Esophagus muscularis mucosa (tissue), 4 donors: ENCODE results near the gene PMAIP1. TPM values are rescaled to one million over a fixed set of nuclear protein-coding genes. Genes with fewer than 3 reads are reported as not detected.

Experiments used
- DNase-seq: peaks from one replicate; pipeline ENCODE4 v3.0.0-alpha.2; 2017; ENCODE audit errors: extremely low spot score
- H3K27ac ChIP-seq, 4 donors: fragments of 200-600 bp; sonication (generic); replicated peaks in 1 of 4; 1 replicate in 3 of 4; 2 replicates in 1 of 4; pipeline ENCODE4 v1.5.1; 2016 to 2019; ENCODE audit warnings: mild to moderate bottlenecking in 1 of 4
- H3K27me3 ChIP-seq, 4 donors: fragments of 200-600 bp; sonication (generic); one replicate each; pipeline versions ENCODE4 v1.5.1 to v1.6.0; 2016 to 2019
- H3K36me3 ChIP-seq, 4 donors: fragments of 200-600 bp; sonication (generic); one replicate each; pipeline ENCODE4 v1.5.1; 2016 to 2019
- H3K4me1 ChIP-seq, 4 donors: fragments of 200-600 bp; sonication (generic); one replicate each; pipeline ENCODE4 v1.5.1; 2016 to 2019
- H3K4me3 ChIP-seq, 4 donors: fragments of 200-600 bp; sonication (generic); 1 replicate in 2 of 4; 2 replicates in 2 of 4; pipeline ENCODE4 v1.5.1; 2016 to 2019; ENCODE audit warnings: mild to moderate bottlenecking in 4 of 4, moderate library complexity in 1 of 4
- H3K9me3 ChIP-seq, 4 donors: fragments of 200-600 bp; sonication (generic); 1 replicate in 3 of 4; 2 replicates in 1 of 4; pipeline ENCODE4 v1.5.1; 2016 to 2019
- CTCF ChIP-seq, 3 experiments: fragments of 200-600 bp in 2 of 3; fragments of 450-650 bp in 1 of 3; sonication (generic) in 2 of 3; IDR thresholded peaks; one replicate each; pipeline ENCODE4 v1.5.1; 2017 to 2019; ENCODE audit warnings: antibody characterized with exemption in 3 of 3, mild to moderate bottlenecking in 2 of 3, moderate library complexity in 1 of 3
- EP300 ChIP-seq: sonication (generic); formaldehyde crosslinking; IDR thresholded peaks from one replicate; pipeline ENCODE4 v1.6.1; 2017; ENCODE audit warnings: antibody characterized with exemption
- POLR2A ChIP-seq: fragments of 450-650 bp; IDR thresholded peaks from one replicate; pipeline ENCODE4 v1.6.1; 2017; ENCODE audit warnings: antibody characterized with exemption, moderate library complexity, mild to moderate bottlenecking, low read depth
- POLR2AphosphoS5 ChIP-seq, 2 donors: sonication (generic); formaldehyde crosslinking; IDR thresholded peaks; one replicate each; pipeline ENCODE4 v1.6.1; 2017; ENCODE audit warnings: antibody characterized with exemption in 2 of 2
- WGBS: methylation state at CpG from one replicate; pipeline ENCODE4 v1.1.5; 2018; 5-methylcytosine and 5-hydroxymethylcytosine counted together
- intact Hi-C: fragments of 100-400 bp; cut with DNase I; formaldehyde crosslinking; loops from one replicate; pipeline ENCODE4 v1.15.1; 2023
- total RNA-seq, 4 donors: library from RNA; depleted of rRNA; stranded (reverse); fragments of >200 nt; gene quantifications; one replicate each; pipeline versions ENCODE4 v1.1.0 to v1.2.1, GENCODE V29; 2016

The PMAIP1 gene
- total RNA-seq, 4 donors from 2014 or later, result 0.42 to 1.3 (median 0.79) TPM

DNA sequence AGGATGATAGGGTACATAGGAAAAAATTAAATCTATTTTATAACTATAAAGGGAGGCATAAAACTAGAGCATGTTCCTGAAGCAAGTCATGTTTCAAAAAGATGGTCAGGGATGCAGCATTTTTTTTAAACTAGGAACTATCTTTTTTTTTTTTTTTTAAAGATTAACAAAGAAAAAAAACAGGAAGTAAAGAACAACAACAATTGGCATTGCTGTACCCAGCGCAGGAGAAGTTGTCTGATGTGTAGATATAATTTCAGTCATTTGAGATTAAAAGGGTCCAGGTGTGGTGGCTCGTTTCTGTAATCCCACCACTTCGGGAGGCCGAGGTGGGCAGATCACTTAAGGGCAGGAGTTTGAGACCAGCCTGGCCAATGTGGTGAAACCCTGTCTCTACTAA is 41.5 kb downstream of the PMAIP1 start:
- H3K27me3 ChIP-seq, result no peaks in the 10 kb centered on the region
- H3K27ac ChIP-seq, result no peak overlapping the region
- 79% methylated on average over 4 of the region's 4 CpGs for WGBS
- no peak overlapping the region for H3K4me3 ChIP-seq
- H3K4me1 ChIP-seq, result no peaks in the 10 kb centered on the region
- DNase-seq, result no peak
- intact Hi-C loops, result no loop called here
- TF ChIP-seq EP300 (no peak), POLR2AphosphoS5 (IDR thresholded peaks at IDR 0.05) (no peak), CTCF (IDR thresholded peaks at IDR 0.05) (no peak), POLR2A (no peak)
- no peaks in the 10 kb centered on the region for H3K9me3 ChIP-seq
- no peaks in the 10 kb centered on the region for H3K36me3 ChIP-seq

DNA sequence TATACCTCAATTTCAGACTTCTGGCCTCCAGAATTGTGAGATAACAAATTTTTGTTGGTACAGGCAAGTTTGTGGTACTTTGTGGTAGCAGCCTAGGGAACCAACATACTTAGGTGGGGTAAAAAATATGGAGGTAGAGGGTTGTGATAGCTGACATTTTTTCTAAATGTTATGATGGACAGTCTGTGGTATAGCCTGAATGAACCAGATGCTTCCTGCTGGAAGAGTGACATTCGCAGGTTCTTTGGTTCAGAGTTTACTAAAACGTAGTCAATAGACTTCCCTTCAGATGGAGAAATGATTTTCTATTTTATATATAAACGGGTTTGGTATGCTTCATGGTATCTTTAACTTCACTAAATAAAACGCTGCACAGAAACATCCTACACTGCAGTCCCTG is 42.8 kb downstream of the PMAIP1 start:
- intact Hi-C loops, result no loop called here
- Histone ChIP-seq H3K27ac (no peak overlapping the region), H3K27me3 (no peaks in the 10 kb centered on the region)

DNA sequence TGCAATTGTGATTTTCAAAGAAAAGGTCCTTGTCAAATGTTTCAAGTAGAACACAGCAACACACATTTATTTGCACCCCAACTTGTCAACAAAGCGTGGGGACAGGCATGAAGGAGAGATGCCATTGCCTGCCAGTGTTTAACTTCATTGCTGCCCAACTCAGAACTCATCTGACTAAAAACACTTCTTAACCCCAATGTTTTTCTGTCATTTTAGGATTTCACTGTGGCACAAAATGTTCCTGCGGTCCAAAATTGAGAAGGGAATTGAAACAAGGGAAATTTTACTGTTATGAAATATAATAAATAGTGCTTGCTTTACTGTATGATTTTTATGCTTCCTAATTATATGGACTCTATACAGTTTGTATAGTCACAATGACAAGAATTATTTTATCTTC is 45.7 kb downstream of the PMAIP1 start:
- no peak for DNase-seq
- intact Hi-C loops, result no loop called here
- Histone ChIP-seq H3K27me3 (no peaks in the 10 kb centered on the region), H3K9me3 (no peaks in the 10 kb centered on the region), H3K36me3 (no peaks in the 10 kb centered on the region), H3K4me1 (no peaks in the 10 kb centered on the region), H3K27ac (no peak overlapping the region), H3K4me3 (no peak overlapping the region)
- TF ChIP-seq POLR2AphosphoS5 (IDR thresholded peaks at IDR 0.05) (no peak), POLR2A (no peak), CTCF (IDR thresholded peaks at IDR 0.05) (no peak), EP300 (no peak)
- WGBS, result 97% methylated on average over 2 of the region's 2 CpGs

More for the DNA sequence above, 42.8 kb downstream of the PMAIP1 start:
- Histone ChIP-seq H3K4me1 (no peaks in the 10 kb centered on the region), H3K9me3 (no peaks in the 10 kb centered on the region), H3K4me3 (no peak overlapping the region), H3K36me3 (no peaks in the 10 kb centered on the region)
- WGBS, result 71% methylated on average over 4 of the region's 4 CpGs
- TF ChIP-seq CTCF (IDR thresholded peaks at IDR 0.05), result no peak
- no peak for TF ChIP-seq POLR2A
- TF ChIP-seq EP300, result no peak
- TF ChIP-seq POLR2AphosphoS5 (IDR thresholded peaks at IDR 0.05), result no peak
- no peak for DNase-seq

DNA sequence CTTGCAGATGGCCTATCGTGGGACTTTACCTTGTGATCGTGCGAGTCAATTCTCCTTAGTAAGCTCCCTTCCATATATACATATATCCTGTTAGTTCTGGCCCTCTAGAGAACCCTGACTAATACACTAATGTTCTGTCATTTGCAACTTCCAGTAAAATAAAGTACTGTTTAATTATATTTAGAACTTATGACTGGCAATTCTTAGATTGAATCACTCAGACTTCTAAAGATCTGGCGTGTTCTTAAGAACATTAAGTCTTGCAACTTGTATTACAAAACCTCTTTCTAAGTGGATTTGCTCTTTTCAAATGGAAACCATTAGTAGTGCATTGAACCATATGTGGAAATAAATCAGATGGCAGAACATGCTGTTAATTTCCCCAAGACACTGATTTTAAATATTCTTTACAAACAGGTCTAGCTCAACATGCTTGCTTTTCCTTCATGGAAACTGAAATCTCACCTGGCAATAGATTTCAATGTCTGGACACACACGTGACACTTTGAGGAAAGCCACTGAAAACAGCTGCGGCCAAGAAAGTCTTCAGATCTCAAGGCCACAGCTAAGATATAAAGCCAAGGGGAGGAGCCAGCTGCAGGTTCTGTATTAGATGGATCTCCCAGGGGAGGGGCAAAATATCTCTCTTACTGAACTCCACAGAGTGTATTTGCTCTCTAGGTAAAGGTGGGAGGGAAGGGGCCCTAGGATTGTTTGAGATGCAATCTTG is 50.6 kb downstream of the PMAIP1 start:
- DNase-seq, result no peak
- Histone ChIP-seq H3K4me1 (peaks cover 0 to 7% (median 2%) of the 10 kb centered on the region in 4 donors), H3K27ac (no peak overlapping the region), H3K36me3 (no peaks in the 10 kb centered on the region), H3K27me3 (no peaks in the 10 kb centered on the region), H3K9me3 (no peaks in the 10 kb centered on the region), H3K4me3 (no peak overlapping the region)
- TF ChIP-seq POLR2AphosphoS5 (IDR thresholded peaks at IDR 0.05) (no peak), CTCF (IDR thresholded peaks at IDR 0.05) (no peak), POLR2A (no peak), EP300 (no peak)
- intact Hi-C loops, result no loop called here
- 82% methylated on average over 6 of the region's 6 CpGs for WGBS

GRCh38 chr18:59951591-59951990 is 51.8 kb downstream of the PMAIP1 start:
- H3K9me3 ChIP-seq, result no peaks in the 10 kb centered on the region
- intact Hi-C loops, result no loop called here
- H3K27ac ChIP-seq, result no peak overlapping the region
- WGBS, result 89% methylated on average over 4 of the region's 4 CpGs
- H3K27me3 ChIP-seq, result no peaks in the 10 kb centered on the region
- TF ChIP-seq EP300 (no peak), POLR2AphosphoS5 (IDR thresholded peaks at IDR 0.05) (no peak), CTCF (IDR thresholded peaks at IDR 0.05) (no peak), POLR2A (no peak)
- H3K36me3 ChIP-seq, result no peaks in the 10 kb centered on the region
- H3K4me3 ChIP-seq, result no peak overlapping the region
- peaks cover 0 to 7% (median 2%) of the 10 kb centered on the region in 4 donors for H3K4me1 ChIP-seq
- DNase-seq, result no peak
